Measurements from ENCODE around the gene B4GAT1.

B4GAT1 gene

GRCh38 chr11:66373265-66373664, 25.8 kb upstream of the B4GAT1 start:
- H3K9me2 ChIP-seq (replicated peaks; ENCODE audit: insufficient read depth, low read length): no peaks in the 10 kb centered on the region
- peaks cover 83% of the 10 kb centered on the region for H3K27me3 ChIP-seq (replicated peaks; ENCODE audit: insufficient read depth, low read length)
- no peaks in the 10 kb centered on the region for H4K20me1 ChIP-seq (ENCODE audit: insufficient read depth, low read length)
- no peaks in the 10 kb centered on the region for H3F3A ChIP-seq (ENCODE audit: insufficient read depth, low read length)
- no peak overlapping the region for H3K4me3 ChIP-seq (ENCODE audit: low read length)
- H3K36me3 ChIP-seq (replicated peaks; ENCODE audit: insufficient read depth, low read length): no peaks in the 10 kb centered on the region
- no peaks in the 10 kb centered on the region for H3K4me1 ChIP-seq (ENCODE audit: low read length)
- no peak for TF ChIP-seq EZH2 (optimal IDR thresholded peaks at IDR 0.05; ENCODE audit: low read depth, low read length)
- TF ChIP-seq EZH2phosphoT487 (IDR thresholded peaks at IDR 0.05; ENCODE audit: low read length): no peak
- TF ChIP-seq, protein P1, sequence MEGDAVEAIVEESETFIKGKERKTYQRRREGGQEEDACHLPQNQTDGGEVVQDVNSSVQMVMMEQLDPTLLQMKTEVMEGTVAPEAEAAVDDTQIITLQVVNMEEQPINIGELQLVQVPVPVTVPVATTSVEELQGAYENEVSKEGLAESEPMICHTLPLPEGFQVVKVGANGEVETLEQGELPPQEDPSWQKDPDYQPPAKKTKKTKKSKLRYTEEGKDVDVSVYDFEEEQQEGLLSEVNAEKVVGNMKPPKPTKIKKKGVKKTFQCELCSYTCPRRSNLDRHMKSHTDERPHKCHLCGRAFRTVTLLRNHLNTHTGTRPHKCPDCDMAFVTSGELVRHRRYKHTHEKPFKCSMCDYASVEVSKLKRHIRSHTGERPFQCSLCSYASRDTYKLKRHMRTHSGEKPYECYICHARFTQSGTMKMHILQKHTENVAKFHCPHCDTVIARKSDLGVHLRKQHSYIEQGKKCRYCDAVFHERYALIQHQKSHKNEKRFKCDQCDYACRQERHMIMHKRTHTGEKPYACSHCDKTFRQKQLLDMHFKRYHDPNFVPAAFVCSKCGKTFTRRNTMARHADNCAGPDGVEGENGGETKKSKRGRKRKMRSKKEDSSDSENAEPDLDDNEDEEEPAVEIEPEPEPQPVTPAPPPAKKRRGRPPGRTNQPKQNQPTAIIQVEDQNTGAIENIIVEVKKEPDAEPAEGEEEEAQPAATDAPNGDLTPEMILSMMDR (IDR thresholded peaks at IDR 0.05; ENCODE audit: low read length): no peak
- H3K9ac ChIP-seq (ENCODE audit: low read length): no peak overlapping the region
- no peak overlapping the region for H3K4me2 ChIP-seq (ENCODE audit: low read depth, low read length)
- H2AFZ ChIP-seq (ENCODE audit: low read length): no peak overlapping the region
- H3K79me2 ChIP-seq (ENCODE audit: low read length): no peaks in the 10 kb centered on the region
- DNase-seq: no peak
- H3K27ac ChIP-seq (ENCODE audit: low read length): no peak overlapping the region
- no peaks in the 10 kb centered on the region for H3K9me3 ChIP-seq (replicated peaks; ENCODE audit: insufficient read depth, low read length)

GRCh38 chr11:66371627-66372415, 24.4 kb upstream of the B4GAT1 start, which contains the start of gene SLC29A2:
TSS of gene SLC29A2 (minus strand) at chr11:66371760. CDS start at chr11:66371591, 169 bp downstream.
- H3K9ac ChIP-seq (ENCODE audit: low read length): no peak within 1 kb of the TSS
- DNase-seq: no peak

DNA sequence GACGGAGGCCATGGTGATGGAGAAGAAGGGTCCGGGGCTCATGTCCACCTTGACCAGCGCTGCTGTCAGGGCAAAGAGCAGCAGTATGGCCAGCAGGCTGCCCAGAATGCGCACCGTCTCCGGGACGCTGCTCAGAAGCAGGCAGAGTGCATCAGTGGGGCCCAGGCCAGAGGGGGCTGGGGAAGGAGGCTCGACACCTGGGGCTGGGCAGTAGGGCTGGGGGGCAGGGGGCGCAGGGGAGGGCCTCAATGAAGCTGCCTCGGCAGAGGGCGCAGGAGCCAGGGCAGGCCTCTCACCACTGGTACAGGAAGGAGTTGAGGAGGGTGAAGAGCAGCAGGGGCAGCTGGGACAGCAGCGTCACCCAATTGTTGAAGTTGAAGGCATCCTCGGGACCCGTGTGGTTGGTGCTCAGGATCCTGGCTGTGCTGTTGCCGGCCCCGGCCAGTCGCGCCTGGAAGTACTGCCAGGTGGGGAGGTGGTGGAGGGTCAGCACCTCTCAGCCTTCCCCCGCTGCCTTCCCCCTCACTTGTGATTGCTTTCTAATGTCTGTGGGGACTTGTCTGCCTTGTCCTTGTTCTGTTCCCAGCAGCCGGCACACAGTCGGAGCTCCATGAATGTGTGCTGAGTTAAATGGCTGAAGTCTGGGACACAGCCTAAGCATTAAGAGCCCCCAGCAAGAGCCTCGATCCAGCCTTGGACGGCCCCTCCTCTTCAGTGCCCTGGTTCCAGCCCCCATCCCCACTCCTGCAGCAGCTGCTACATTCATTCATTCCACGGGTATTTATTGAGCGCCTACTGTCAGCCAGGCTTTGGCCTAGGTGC, 21.9 kb upstream of the B4GAT1 start:
- Histone ChIP-seq H3K4me3 (ENCODE audit: low read length) (no peak overlapping the region), H3F3A (ENCODE audit: insufficient read depth, low read length) (no peaks in the 10 kb centered on the region)

More at GRCh38 chr11:66371627-66372415, 24.4 kb upstream of the B4GAT1 start, which contains the start of gene SLC29A2:
- peak within 1 kb of the TSS; percentile 57 for H3K4me3 ChIP-seq (ENCODE audit: low read length)
- no peaks in the 10 kb centered on the region for H3F3A ChIP-seq (ENCODE audit: insufficient read depth, low read length)
- no peaks in the 10 kb centered on the region for H3K36me3 ChIP-seq (replicated peaks; ENCODE audit: insufficient read depth, low read length)
- H3K4me1 ChIP-seq (ENCODE audit: low read length): no peaks in the 10 kb centered on the region
- peak within 1 kb of the TSS; percentile 63; the same call in 1 of the 2 replicates for H2AFZ ChIP-seq (ENCODE audit: low read length)
- no peak within 1 kb of the TSS for H3K27ac ChIP-seq (ENCODE audit: low read length)
- no peaks in the 10 kb centered on the region for H3K9me3 ChIP-seq (replicated peaks; ENCODE audit: insufficient read depth, low read length)
- peak within 1 kb of the TSS; percentile 84; the same call in 1 of the 2 replicates for H3K4me2 ChIP-seq (ENCODE audit: low read depth, low read length)
- no peaks in the 10 kb centered on the region for H3K79me2 ChIP-seq (ENCODE audit: low read length)
- H3K27me3 ChIP-seq (replicated peaks; ENCODE audit: insufficient read depth, low read length): peaks cover 85% of the 10 kb centered on the region
- no peaks in the 10 kb centered on the region for H4K20me1 ChIP-seq (ENCODE audit: insufficient read depth, low read length)
- no peaks in the 10 kb centered on the region for H3K9me2 ChIP-seq (replicated peaks; ENCODE audit: insufficient read depth, low read length)
- TF ChIP-seq, protein P1 (IDR thresholded peaks at IDR 0.05; ENCODE audit: low read length): no peak
- no peak for TF ChIP-seq EZH2phosphoT487 (IDR thresholded peaks at IDR 0.05; ENCODE audit: low read length)

More for the DNA sequence above, 21.9 kb upstream of the B4GAT1 start:
- H3K9me2 ChIP-seq (replicated peaks; ENCODE audit: insufficient read depth, low read length): no peaks in the 10 kb centered on the region
- H3K9ac ChIP-seq (ENCODE audit: low read length): no peak overlapping the region
- no peaks in the 10 kb centered on the region for H3K9me3 ChIP-seq (replicated peaks; ENCODE audit: insufficient read depth, low read length)
- no peaks in the 10 kb centered on the region for H4K20me1 ChIP-seq (ENCODE audit: insufficient read depth, low read length)
- no peaks in the 10 kb centered on the region for H3K36me3 ChIP-seq (replicated peaks; ENCODE audit: insufficient read depth, low read length)
- no peak overlapping the region for H3K4me2 ChIP-seq (ENCODE audit: low read depth, low read length)
- H3K4me1 ChIP-seq (ENCODE audit: low read length): no peaks in the 10 kb centered on the region
- H3K27me3 ChIP-seq (replicated peaks; ENCODE audit: insufficient read depth, low read length): peaks cover 88% of the 10 kb centered on the region
- DNase-seq: no peak
- TF ChIP-seq EZH2phosphoT487 (IDR thresholded peaks at IDR 0.05; ENCODE audit: low read length): no peak
- TF ChIP-seq EZH2 (optimal IDR thresholded peaks at IDR 0.05; ENCODE audit: low read depth, low read length): no peak
- TF ChIP-seq, protein P1 (IDR thresholded peaks at IDR 0.05; ENCODE audit: low read length): no peak
- no peaks in the 10 kb centered on the region for H3K79me2 ChIP-seq (ENCODE audit: low read length)
- no peak overlapping the region for H2AFZ ChIP-seq (ENCODE audit: low read length)
- no peak overlapping the region for H3K27ac ChIP-seq (ENCODE audit: low read length)

All from MM.1S (cell line).